K562 (cell line): ENCODE measurements around the gene SYNJ2. TPM values are rescaled to one million over a fixed set of nuclear protein-coding genes. Genes with fewer than 3 reads are reported as not detected.

Experiments
- BCL6 ChIP-seq: fragments of 250-450 bp; sonication (Bioruptor Pico); IDR thresholded peaks from 2 replicates; pipeline ENCODE4 v1.4.0; 2020
- BMI1 ChIP-seq: fragments of 150-350 bp; IDR thresholded peaks from 2 replicates; pipeline ENCODE4 v1.6.1; 2014; ENCODE audit warnings: low read length
- EP300 ChIP-seq: IDR thresholded peaks from 2 replicates; pipeline ENCODE4 v1.6.1; 2012; ENCODE audit warnings: low read length, improper control_type of control experiment
- ETV5 ChIP-seq: sonication (generic); formaldehyde crosslinking; IDR thresholded peaks from 2 replicates; pipeline ENCODE4 v1.4.0; 2020; ENCODE audit warnings: low read depth, mild to moderate bottlenecking, missing genetic modification reagents
- FUS ChIP-seq: fragments of 200-400 bp; formaldehyde crosslinking; optimal IDR thresholded peaks from 2 replicates; pipeline ENCODE3; 2017; ENCODE audit warnings: low read depth, low read length
- MCM3 ChIP-seq: fragments of 450-650 bp; IDR thresholded peaks from 2 replicates; pipeline ENCODE4 v1.6.1; 2016
- MTA1 ChIP-seq: fragments of 450-650 bp; IDR thresholded peaks from 2 replicates; pipeline ENCODE4 v1.6.1; 2017; ENCODE audit warnings: borderline replicate concordance
- NCOA1 ChIP-seq: fragments of 450-650 bp; IDR thresholded peaks from 2 replicates; pipeline ENCODE4 v1.6.1; 2016; ENCODE audit warnings: low read depth
- SIRT6 ChIP-seq: IDR thresholded peaks from one replicate; pipeline ENCODE4 v1.6.1; 2012; ENCODE audit warnings: low read depth, mild to moderate bottlenecking, control low read depth, inconsistent platforms, low read length, moderate library complexity
- TCF7 ChIP-seq: sonication (generic); IDR thresholded peaks from 2 replicates; pipeline ENCODE4 v1.6.1; 2016; ENCODE audit warnings: antibody characterized with exemption, borderline replicate concordance
- XRCC5 ChIP-seq: fragments of 200-400 bp; formaldehyde crosslinking; IDR thresholded peaks from 2 replicates; pipeline ENCODE4 v1.6.1; 2017; ENCODE audit warnings: low read depth, mild to moderate bottlenecking, low read length
- ZNF586 ChIP-seq: fragments of 450-650 bp; formaldehyde crosslinking; conservative IDR thresholded peaks from 2 replicates; pipeline ENCODE4 v1.4.0; 2020; ENCODE audit warnings: mild to moderate bottlenecking, moderate library complexity
- ZNF699 ChIP-seq: fragments of 250-450 bp; sonication (Bioruptor Pico); IDR thresholded peaks from 2 replicates; pipeline ENCODE4 v1.8.0; 2021; ENCODE audit warnings: mild to moderate bottlenecking, moderate library complexity; ENCODE audit not compliant: insufficient replicate concordance
- ZNF77 ChIP-seq: fragments of 250-450 bp; sonication (Bioruptor Pico); IDR thresholded peaks from 2 replicates; pipeline ENCODE4 v1.5.0; 2020
- polyA plus RNA-seq, 8 experiments: library from polyadenylated mRNA; depleted of rRNA in 4 of 8; stranded (reverse) in 5 of 8; unstranded in 3 of 8; fragments of >200 nt; fragmentation: Nextera tagmentation in 2 of 8; fragmentation: Illumina TruSeq in 1 of 8; extraction: Ambion mirVana in 2 of 8; extraction: Trizol in 1 of 8; gene quantifications; 2 replicates each; pipeline versions ENCODE4 v1.2.1 to v1.2.3, GENCODE V29; 2011 to 2014; ENCODE audit warnings: inconsistent platforms in 1 of 8, missing spikeins in 1 of 8
- total RNA-seq, 7 experiments: library from RNA; depleted of rRNA in 6 of 7; stranded (reverse); fragments of >200 nt in 6 of 7; fragmentation: Illumina TruSeq in 2 of 7; extraction: Trizol in 2 of 7; gene quantifications; 2 replicates each; pipeline versions ENCODE4 v1.2.1 to v1.2.3, GENCODE V29; 2011 to 2021; ENCODE audit warnings: low replicate concordance in 1 of 7
- TF ChIP-seq, protein P1 (sequence below), 2 experiments: fragments of 450-650 bp; formaldehyde crosslinking in 1 of 2; IDR thresholded peaks; 2 replicates each; pipeline versions ENCODE4 v1.4.0 to v1.6.1; 2014 to 2020; ENCODE audit warnings: mild to moderate bottlenecking in 2 of 2, borderline replicate concordance in 1 of 2, low read depth in 1 of 2
- TF ChIP-seq, protein P2 (sequence below): fragments of 450-650 bp; formaldehyde crosslinking; IDR thresholded peaks from 2 replicates; pipeline ENCODE4 v1.4.0; 2020; ENCODE audit warnings: mild to moderate bottlenecking, moderate library complexity
- TF ChIP-seq, protein P3 (sequence below): sonication (generic); IDR thresholded peaks from 2 replicates; pipeline ENCODE4 v1.6.1; 2016

The SYNJ2 gene
- total and polyA plus RNA-seq, 9 of the 15 experiments (the other 6 are each of a cell fraction or from before 2014, with no cell fraction given): 3.0 to 27.7 (median 17.8) TPM

DNA sequence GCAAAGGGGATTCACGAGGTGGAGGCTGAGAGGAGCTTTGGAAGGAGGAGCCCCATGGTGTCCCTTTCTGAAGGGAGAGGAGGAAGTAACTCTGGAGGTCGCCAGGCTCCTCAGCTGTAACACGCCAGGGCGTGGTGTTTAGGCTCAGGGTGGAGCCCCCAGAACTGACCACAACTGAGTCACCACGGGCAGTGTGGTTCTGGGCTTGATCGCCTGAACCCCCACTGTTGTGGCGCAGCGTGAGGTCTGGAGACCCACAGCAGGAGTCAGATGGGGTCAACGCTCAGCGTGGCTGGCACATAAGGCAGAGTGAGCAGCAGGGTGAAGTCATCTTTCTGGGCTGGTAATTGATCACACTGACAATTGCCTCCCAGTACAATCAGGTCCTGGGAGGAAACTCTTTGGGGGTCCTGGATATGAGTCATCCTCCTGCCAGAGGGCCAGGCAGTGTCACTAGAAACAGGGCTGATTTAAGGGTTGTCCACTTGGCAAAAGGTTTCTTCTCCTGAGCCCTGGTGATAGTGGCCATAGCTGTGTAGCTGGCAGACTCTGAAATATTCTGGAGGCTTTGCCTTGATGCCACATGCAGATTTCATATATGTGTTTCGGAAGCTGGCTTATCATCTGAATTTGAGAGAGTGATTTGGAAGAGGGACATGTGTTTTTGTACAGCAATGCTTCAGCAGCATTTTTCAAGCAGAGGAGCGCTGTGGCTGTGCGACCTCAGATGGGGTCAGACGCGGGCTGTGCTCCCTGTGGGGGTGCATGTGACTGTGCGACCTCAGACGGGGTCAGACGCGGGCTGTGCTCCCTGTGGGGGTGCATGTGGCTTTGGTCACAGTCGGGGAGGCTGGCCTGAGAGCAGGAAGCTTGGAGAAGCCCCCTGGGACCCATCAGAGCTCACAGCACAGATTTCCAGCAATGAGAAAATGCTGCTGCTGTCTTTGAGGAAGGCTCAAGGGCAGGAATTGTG lies 50.0 kb downstream of the SYNJ2 start (continued):
- TF ChIP-seq, protein P1, sequence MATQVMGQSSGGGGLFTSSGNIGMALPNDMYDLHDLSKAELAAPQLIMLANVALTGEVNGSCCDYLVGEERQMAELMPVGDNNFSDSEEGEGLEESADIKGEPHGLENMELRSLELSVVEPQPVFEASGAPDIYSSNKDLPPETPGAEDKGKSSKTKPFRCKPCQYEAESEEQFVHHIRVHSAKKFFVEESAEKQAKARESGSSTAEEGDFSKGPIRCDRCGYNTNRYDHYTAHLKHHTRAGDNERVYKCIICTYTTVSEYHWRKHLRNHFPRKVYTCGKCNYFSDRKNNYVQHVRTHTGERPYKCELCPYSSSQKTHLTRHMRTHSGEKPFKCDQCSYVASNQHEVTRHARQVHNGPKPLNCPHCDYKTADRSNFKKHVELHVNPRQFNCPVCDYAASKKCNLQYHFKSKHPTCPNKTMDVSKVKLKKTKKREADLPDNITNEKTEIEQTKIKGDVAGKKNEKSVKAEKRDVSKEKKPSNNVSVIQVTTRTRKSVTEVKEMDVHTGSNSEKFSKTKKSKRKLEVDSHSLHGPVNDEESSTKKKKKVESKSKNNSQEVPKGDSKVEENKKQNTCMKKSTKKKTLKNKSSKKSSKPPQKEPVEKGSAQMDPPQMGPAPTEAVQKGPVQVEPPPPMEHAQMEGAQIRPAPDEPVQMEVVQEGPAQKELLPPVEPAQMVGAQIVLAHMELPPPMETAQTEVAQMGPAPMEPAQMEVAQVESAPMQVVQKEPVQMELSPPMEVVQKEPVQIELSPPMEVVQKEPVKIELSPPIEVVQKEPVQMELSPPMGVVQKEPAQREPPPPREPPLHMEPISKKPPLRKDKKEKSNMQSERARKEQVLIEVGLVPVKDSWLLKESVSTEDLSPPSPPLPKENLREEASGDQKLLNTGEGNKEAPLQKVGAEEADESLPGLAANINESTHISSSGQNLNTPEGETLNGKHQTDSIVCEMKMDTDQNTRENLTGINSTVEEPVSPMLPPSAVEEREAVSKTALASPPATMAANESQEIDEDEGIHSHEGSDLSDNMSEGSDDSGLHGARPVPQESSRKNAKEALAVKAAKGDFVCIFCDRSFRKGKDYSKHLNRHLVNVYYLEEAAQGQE (IDR thresholded peaks at IDR 0.05; ENCODE audit: borderline replicate concordance): no peak
- TF ChIP-seq, protein P1 (CRISPR knock-in tag; IDR thresholded peaks at IDR 0.05; ENCODE audit: low read depth): 0 out of 2 replicates have a peak, but pooled peaks have one; percentile 4
- TF ChIP-seq NCOA1: no peak
- TF ChIP-seq MTA1: peak; percentile 17; the same call in 1 of the 2 replicates
- no peak for TF ChIP-seq FUS
- TF ChIP-seq XRCC5: no peak
- no peak for TF ChIP-seq BMI1
- TF ChIP-seq, protein P2, sequence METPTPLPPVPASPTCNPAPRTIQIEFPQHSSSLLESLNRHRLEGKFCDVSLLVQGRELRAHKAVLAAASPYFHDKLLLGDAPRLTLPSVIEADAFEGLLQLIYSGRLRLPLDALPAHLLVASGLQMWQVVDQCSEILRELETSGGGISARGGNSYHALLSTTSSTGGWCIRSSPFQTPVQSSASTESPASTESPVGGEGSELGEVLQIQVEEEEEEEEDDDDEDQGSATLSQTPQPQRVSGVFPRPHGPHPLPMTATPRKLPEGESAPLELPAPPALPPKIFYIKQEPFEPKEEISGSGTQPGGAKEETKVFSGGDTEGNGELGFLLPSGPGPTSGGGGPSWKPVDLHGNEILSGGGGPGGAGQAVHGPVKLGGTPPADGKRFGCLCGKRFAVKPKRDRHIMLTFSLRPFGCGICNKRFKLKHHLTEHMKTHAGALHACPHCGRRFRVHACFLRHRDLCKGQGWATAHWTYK: 0 out of 2 replicates have a peak, but pooled peaks have one; percentile 28
- no peak; the same call in 1 of the 2 replicates for TF ChIP-seq ZNF586 (CRISPR knock-in tag)
- no peak for TF ChIP-seq ZNF699 (CRISPR knock-in tag)
- no peak for TF ChIP-seq ZNF77 (CRISPR knock-in tag)
- TF ChIP-seq TCF7: no peak
- no peak for TF ChIP-seq BCL6 (CRISPR knock-in tag)
- TF ChIP-seq EP300: peak; percentile 19
- TF ChIP-seq SIRT6: no peak
- TF ChIP-seq, protein P3, sequence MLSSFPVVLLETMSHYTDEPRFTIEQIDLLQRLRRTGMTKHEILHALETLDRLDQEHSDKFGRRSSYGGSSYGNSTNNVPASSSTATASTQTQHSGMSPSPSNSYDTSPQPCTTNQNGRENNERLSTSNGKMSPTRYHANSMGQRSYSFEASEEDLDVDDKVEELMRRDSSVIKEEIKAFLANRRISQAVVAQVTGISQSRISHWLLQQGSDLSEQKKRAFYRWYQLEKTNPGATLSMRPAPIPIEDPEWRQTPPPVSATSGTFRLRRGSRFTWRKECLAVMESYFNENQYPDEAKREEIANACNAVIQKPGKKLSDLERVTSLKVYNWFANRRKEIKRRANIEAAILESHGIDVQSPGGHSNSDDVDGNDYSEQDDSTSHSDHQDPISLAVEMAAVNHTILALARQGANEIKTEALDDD: no peak
- TF ChIP-seq MCM3: no peak
- peak; percentile 61 for TF ChIP-seq ETV5 (CRISPR knock-in tag)
